ENCODE results near the gene DNAH14.

Gene DNAH14

GRCh38 chr1:225349826-225350225 lies 420.4 kb downstream of the DNAH14 start:
- WGBS, 2 experiments, result 91 to 100% methylated on average over 2 of the region's 2 CpGs
- Histone ChIP-seq H3K4me1 (ENCODE audit: control insufficient read depth, insufficient read depth, low read length) (no peaks in the 10 kb centered on the region), H3K4me3 (ENCODE audit: insufficient read depth, low read depth, low read length) (no peak overlapping the region), H3K27me3 (ENCODE audit: control insufficient read depth, insufficient read depth, low read length, poor library complexity, severe bottlenecking) (no peaks in the 10 kb centered on the region), H3K9me3 (ENCODE audit: control insufficient read depth, low read length) (no peaks in the 10 kb centered on the region), H3K36me3 (ENCODE audit: control insufficient read depth, insufficient read depth, low read length) (no peaks in the 10 kb centered on the region), H3K27ac (ENCODE audit: insufficient read depth, low read depth, low read length, poor library complexity, severe bottlenecking) (no peak overlapping the region)

DNA sequence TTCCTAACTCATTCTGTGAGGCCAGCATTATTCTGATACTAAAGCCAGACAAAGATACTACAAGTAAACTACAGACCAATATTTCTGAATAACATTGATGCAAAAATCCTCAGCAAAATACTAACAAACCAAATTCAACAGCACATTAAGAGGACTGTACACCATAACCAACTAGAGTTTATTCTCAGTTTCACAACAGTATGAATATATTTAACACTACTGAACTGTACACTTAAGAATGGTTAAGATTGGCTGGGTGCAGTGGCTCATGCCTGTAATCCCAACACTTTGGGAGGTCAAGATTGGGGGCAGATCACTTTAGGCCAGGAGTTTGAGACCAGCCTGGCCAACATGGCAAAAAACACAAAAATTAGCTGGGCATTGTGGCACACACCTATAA lies 421.4 kb downstream of the DNAH14 start:
- Histone ChIP-seq H3K4me1 (ENCODE audit: control insufficient read depth, insufficient read depth, low read length) (no peaks in the 10 kb centered on the region), H3K36me3 (ENCODE audit: control insufficient read depth, insufficient read depth, low read length) (no peaks in the 10 kb centered on the region), H3K27ac (ENCODE audit: insufficient read depth, low read depth, low read length, poor library complexity, severe bottlenecking) (no peak overlapping the region), H3K9me3 (ENCODE audit: control insufficient read depth, low read length) (no peaks in the 10 kb centered on the region), H3K27me3 (ENCODE audit: control insufficient read depth, insufficient read depth, low read length, poor library complexity, severe bottlenecking) (no peaks in the 10 kb centered on the region), H3K4me3 (ENCODE audit: insufficient read depth, low read depth, low read length) (no peak overlapping the region)

DNA sequence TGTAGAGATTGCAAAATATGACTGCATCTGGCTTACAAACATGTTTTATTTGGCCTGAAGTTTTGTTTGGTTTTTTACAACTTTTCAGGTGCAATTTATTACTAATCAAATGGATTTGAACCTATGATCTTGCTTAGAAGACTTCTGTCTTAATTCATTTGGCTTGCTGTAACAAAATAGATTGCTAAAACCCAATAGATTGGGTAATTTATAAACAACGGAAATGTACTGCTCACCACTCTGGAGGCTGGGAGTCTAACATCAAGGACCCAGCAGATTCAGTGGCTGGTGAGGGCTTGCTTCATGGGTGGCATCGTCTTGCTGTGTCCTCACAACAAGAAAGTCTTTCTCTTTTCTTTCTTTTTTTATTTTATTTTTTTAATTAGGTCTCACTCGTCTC lies 425.4 kb downstream of the DNAH14 start:
- Histone ChIP-seq H3K27ac (ENCODE audit: insufficient read depth, low read depth, low read length, poor library complexity, severe bottlenecking) (no peak overlapping the region), H3K36me3 (ENCODE audit: control insufficient read depth, insufficient read depth, low read length) (no peaks in the 10 kb centered on the region), H3K27me3 (ENCODE audit: control insufficient read depth, insufficient read depth, low read length, poor library complexity, severe bottlenecking) (no peaks in the 10 kb centered on the region), H3K4me3 (ENCODE audit: insufficient read depth, low read depth, low read length) (no peak overlapping the region), H3K4me1 (ENCODE audit: control insufficient read depth, insufficient read depth, low read length) (no peaks in the 10 kb centered on the region), H3K9me3 (ENCODE audit: control insufficient read depth, low read length) (no peaks in the 10 kb centered on the region)
- WGBS, 2 experiments, result 88 to 89% methylated on average over 3 of the region's 3 CpGs

DNA sequence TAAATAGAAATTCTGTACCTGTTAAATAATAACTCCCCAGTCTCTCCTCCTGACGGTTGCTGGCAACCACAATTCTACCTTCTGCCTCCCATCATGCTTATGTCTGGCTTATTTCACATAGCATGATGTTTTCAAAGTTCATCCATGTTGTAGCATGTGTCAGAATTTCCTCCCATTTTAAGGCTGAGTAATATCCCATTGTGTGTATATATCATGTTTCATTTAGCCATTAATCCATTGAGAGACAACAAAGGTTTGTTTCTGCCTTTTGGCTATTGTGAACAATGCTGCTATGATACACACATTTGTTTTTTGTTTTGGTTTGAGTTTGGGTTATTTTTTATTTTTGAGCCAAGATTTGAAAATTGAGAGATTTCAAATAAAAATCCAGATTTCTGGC lies 426.4 kb downstream of the DNAH14 start:
- H3K9me3 ChIP-seq (ENCODE audit: control insufficient read depth, low read length), result no peaks in the 10 kb centered on the region
- H3K27ac ChIP-seq (ENCODE audit: insufficient read depth, low read depth, low read length, poor library complexity, severe bottlenecking), result no peak overlapping the region
- no peak overlapping the region for H3K4me3 ChIP-seq (ENCODE audit: insufficient read depth, low read depth, low read length)
- no peaks in the 10 kb centered on the region for H3K27me3 ChIP-seq (ENCODE audit: control insufficient read depth, insufficient read depth, low read length, poor library complexity, severe bottlenecking)
- WGBS, 2 experiments, result 88 to 94% methylated on average over 1 of the region's 1 CpG
- no peaks in the 10 kb centered on the region for H3K36me3 ChIP-seq (ENCODE audit: control insufficient read depth, insufficient read depth, low read length)
- H3K4me1 ChIP-seq (ENCODE audit: control insufficient read depth, insufficient read depth, low read length), result no peaks in the 10 kb centered on the region

DNA sequence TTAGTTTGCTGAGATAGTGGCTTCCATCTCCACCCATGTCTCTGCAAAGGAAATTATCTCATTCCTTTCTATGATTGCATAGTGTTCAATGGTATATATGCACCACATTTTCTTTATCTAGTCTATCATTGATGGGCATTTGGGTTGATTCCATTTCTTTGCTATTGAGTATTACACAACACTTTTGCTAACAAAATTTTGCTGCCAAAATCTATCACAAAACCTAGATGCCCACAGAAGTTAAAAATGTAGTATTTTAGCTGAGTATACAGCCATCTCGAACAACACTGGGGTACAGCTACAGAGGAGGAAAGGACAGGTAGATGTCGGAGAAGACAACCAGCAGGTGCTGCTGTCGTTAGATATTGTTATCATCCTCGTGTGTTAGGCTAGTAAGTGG lies 430.6 kb downstream of the DNAH14 start:
- H3K36me3 ChIP-seq (ENCODE audit: control insufficient read depth, insufficient read depth, low read length), result no peaks in the 10 kb centered on the region
- WGBS, 2 experiments, result 90 to 94% methylated on average over 4 of the region's 4 CpGs
- H3K9me3 ChIP-seq (ENCODE audit: control insufficient read depth, low read length), result no peaks in the 10 kb centered on the region
- H3K4me1 ChIP-seq (ENCODE audit: control insufficient read depth, insufficient read depth, low read length), result no peaks in the 10 kb centered on the region
- no peak overlapping the region for H3K4me3 ChIP-seq (ENCODE audit: insufficient read depth, low read depth, low read length)
- no peak overlapping the region for H3K27ac ChIP-seq (ENCODE audit: insufficient read depth, low read depth, low read length, poor library complexity, severe bottlenecking)
- H3K27me3 ChIP-seq (ENCODE audit: control insufficient read depth, insufficient read depth, low read length, poor library complexity, severe bottlenecking), result no peaks in the 10 kb centered on the region

DNA sequence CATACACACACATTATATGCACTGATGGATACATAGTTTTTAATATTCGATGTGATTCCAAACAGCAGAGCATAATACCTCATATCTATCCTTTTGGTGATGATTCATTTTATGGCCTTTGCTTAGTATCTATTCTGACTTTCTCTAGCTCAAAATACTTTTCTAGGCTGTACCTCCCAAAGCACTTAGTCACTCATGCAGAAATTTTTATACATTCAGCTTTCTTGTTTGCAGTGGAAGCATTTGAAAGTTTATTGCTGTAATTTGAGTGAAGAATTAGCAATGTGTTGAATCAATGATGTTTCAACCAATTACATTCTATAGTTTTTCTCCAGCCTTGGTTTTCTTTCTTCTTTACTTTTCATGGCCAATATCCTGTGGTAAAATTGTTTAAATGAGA lies 431.7 kb downstream of the DNAH14 start:
- no peak overlapping the region for H3K27ac ChIP-seq (ENCODE audit: insufficient read depth, low read depth, low read length, poor library complexity, severe bottlenecking)
- H3K9me3 ChIP-seq (ENCODE audit: control insufficient read depth, low read length), result no peaks in the 10 kb centered on the region
- H3K36me3 ChIP-seq (ENCODE audit: control insufficient read depth, insufficient read depth, low read length), result no peaks in the 10 kb centered on the region
- H3K4me1 ChIP-seq (ENCODE audit: control insufficient read depth, insufficient read depth, low read length), result no peaks in the 10 kb centered on the region
- H3K4me3 ChIP-seq (ENCODE audit: insufficient read depth, low read depth, low read length), result no peak overlapping the region
- WGBS, 2 experiments, result 83 to 100% methylated on average over 1 of the region's 1 CpG
- no peaks in the 10 kb centered on the region for H3K27me3 ChIP-seq (ENCODE audit: control insufficient read depth, insufficient read depth, low read length, poor library complexity, severe bottlenecking)

- Histone ChIP-seq H3K27me3 (ENCODE audit: control insufficient read depth, insufficient read depth, low read length, poor library complexity, severe bottlenecking) (no peaks in the 10 kb centered on the region), H3K9me3 (ENCODE audit: control insufficient read depth, low read length) (no peaks in the 10 kb centered on the region), H3K4me3 (ENCODE audit: insufficient read depth, low read depth, low read length) (no peak overlapping the region), H3K4me1 (ENCODE audit: control insufficient read depth, insufficient read depth, low read length) (no peaks in the 10 kb centered on the region), H3K27ac (ENCODE audit: insufficient read depth, low read depth, low read length, poor library complexity, severe bottlenecking) (no peak overlapping the region), H3K36me3 (ENCODE audit: control insufficient read depth, insufficient read depth, low read length) (no peaks in the 10 kb centered on the region)
Observed at GRCh38 chr1:225362805-225363204, 433.3 kb downstream of the DNAH14 start.

- Histone ChIP-seq H3K27ac (ENCODE audit: insufficient read depth, low read depth, low read length, poor library complexity, severe bottlenecking) (no peak overlapping the region), H3K27me3 (ENCODE audit: control insufficient read depth, insufficient read depth, low read length, poor library complexity, severe bottlenecking) (no peaks in the 10 kb centered on the region), H3K4me3 (ENCODE audit: insufficient read depth, low read depth, low read length) (no peak overlapping the region), H3K36me3 (ENCODE audit: control insufficient read depth, insufficient read depth, low read length) (no peaks in the 10 kb centered on the region), H3K9me3 (ENCODE audit: control insufficient read depth, low read length) (no peaks in the 10 kb centered on the region), H3K4me1 (ENCODE audit: control insufficient read depth, insufficient read depth, low read length) (no peaks in the 10 kb centered on the region)
- WGBS, 2 experiments, result 88 to 95% methylated on average over 3 to 5 of the region's 6 CpGs
Observed at GRCh38 chr1:225364439-225364838, 435.0 kb downstream of the DNAH14 start.

- H3K4me3 ChIP-seq (ENCODE audit: insufficient read depth, low read depth, low read length), result no peak overlapping the region
- no peaks in the 10 kb centered on the region for H3K36me3 ChIP-seq (ENCODE audit: control insufficient read depth, insufficient read depth, low read length)
- H3K27ac ChIP-seq (ENCODE audit: insufficient read depth, low read depth, low read length, poor library complexity, severe bottlenecking), result no peak overlapping the region
- H3K4me1 ChIP-seq (ENCODE audit: control insufficient read depth, insufficient read depth, low read length), result no peaks in the 10 kb centered on the region
- H3K27me3 ChIP-seq (ENCODE audit: control insufficient read depth, insufficient read depth, low read length, poor library complexity, severe bottlenecking), result no peaks in the 10 kb centered on the region
- no peaks in the 10 kb centered on the region for H3K9me3 ChIP-seq (ENCODE audit: control insufficient read depth, low read length)
Observed at GRCh38 chr1:225366018-225366417, 436.5 kb downstream of the DNAH14 start.

DNA sequence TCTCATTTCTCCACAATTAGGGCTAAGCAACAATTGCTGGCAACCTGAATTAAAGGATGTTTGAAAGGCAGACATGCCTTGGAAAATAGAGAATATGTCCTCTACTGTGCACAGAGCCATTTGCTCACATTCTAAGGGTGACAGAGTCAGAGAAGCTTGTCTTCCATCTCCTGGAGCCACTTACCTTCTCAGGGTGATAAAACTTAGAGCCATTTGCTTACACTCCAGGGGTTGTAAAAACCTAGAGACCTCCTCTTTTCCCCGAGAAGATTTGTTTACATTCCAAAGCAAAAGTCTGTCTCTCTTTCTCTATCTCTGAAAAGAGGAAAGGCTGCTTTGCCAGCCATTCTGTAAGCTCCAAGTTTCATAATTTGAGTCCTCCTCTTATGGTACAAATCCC lies 437.1 kb downstream of the DNAH14 start:
- H3K27ac ChIP-seq (ENCODE audit: insufficient read depth, low read depth, low read length, poor library complexity, severe bottlenecking), result no peak overlapping the region
- no peaks in the 10 kb centered on the region for H3K27me3 ChIP-seq (ENCODE audit: control insufficient read depth, insufficient read depth, low read length, poor library complexity, severe bottlenecking)
- 0 to 9% methylated on average over 1 of the region's 1 CpG for WGBS, 2 experiments
- no peaks in the 10 kb centered on the region for H3K36me3 ChIP-seq (ENCODE audit: control insufficient read depth, insufficient read depth, low read length)
- no peaks in the 10 kb centered on the region for H3K4me1 ChIP-seq (ENCODE audit: control insufficient read depth, insufficient read depth, low read length)
- no peaks in the 10 kb centered on the region for H3K9me3 ChIP-seq (ENCODE audit: control insufficient read depth, low read length)
- no peak overlapping the region for H3K4me3 ChIP-seq (ENCODE audit: insufficient read depth, low read depth, low read length)

GRCh38 chr1:225368036-225368552 lies 438.6 kb downstream of the DNAH14 start:
- no peak overlapping the region for H3K27ac ChIP-seq (ENCODE audit: insufficient read depth, low read depth, low read length, poor library complexity, severe bottlenecking)
- no peaks in the 10 kb centered on the region for H3K27me3 ChIP-seq (ENCODE audit: control insufficient read depth, insufficient read depth, low read length, poor library complexity, severe bottlenecking)
- WGBS, 2 experiments, result 89 to 96% methylated on average over 2 to 3 of the region's 3 CpGs
- H3K9me3 ChIP-seq (ENCODE audit: control insufficient read depth, low read length), result no peaks in the 10 kb centered on the region
- no peaks in the 10 kb centered on the region for H3K36me3 ChIP-seq (ENCODE audit: control insufficient read depth, insufficient read depth, low read length)
- no peak overlapping the region for H3K4me3 ChIP-seq (ENCODE audit: insufficient read depth, low read depth, low read length)
- no peaks in the 10 kb centered on the region for H3K4me1 ChIP-seq (ENCODE audit: control insufficient read depth, insufficient read depth, low read length)
